GM19351 (cell line): ENCODE results near the gene KPNA6.
"Not testable (repeated sequence)": the region's sequence is repeated elsewhere in the genome, so short reads cannot be mapped to it uniquely, and the experiment has no call there.

Source experiments
- ATAC-seq: cut with Tn5 transposase; IDR thresholded peaks from one replicate; pipeline ENCODE4 v1.9.1; 2021; ENCODE audit warnings: mild to moderate bottlenecking, moderate library complexity; ENCODE audit not compliant: unreplicated experiment

KPNA6 gene

DNA sequence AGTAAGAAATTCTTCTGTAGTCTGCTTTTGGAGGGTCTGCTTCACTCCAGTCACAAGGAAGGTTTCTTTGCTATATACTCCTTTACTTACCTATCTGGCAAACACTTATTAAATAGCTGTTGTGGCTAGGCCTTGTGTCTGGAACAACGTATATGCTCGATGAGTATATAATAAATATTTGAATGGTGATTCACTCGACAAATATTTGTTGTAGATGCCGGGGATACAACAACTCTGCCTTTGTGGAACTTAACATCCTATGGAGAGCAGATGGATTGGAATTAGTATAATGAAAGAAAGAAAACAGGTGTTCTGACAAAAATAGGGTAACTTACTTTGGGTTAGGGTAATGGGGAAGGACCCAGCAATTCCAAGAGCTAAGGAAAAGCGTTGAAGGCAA is 31.1 kb downstream of the KPNA6 start:
- ATAC-seq = no peak

- no peak for ATAC-seq
Observed at GRCh38 chr1:32142446-32143301, 34.8 kb downstream of the KPNA6 start.

- ATAC-seq = not testable (repeated sequence)
Observed at GRCh38 chr1:32143302-32143695, 35.4 kb downstream of the KPNA6 start.

- ATAC-seq = no peak
Observed at GRCh38 chr1:32144033-32144432, 36.2 kb downstream of the KPNA6 start.

DNA sequence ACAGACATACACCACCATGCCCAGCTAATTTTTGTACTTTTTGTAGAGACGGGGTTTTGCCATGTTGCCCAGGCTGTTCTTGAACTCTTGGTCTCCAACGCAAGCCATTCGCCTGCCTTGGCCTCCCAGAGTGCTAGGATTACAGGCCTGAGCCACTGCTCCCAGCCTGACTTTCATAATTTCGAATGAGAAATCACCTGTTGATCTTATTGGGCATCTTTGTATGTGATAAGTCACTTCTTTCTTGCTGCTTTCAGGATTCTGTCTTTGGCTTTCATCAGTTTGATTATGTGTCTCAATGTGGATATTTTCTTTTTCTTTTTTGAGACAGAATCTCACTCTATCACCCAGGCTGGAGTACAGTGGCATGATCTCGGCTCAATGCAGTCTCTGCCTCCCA is 39.9 kb downstream of the KPNA6 start:
- not testable (repeated sequence) for ATAC-seq

DNA sequence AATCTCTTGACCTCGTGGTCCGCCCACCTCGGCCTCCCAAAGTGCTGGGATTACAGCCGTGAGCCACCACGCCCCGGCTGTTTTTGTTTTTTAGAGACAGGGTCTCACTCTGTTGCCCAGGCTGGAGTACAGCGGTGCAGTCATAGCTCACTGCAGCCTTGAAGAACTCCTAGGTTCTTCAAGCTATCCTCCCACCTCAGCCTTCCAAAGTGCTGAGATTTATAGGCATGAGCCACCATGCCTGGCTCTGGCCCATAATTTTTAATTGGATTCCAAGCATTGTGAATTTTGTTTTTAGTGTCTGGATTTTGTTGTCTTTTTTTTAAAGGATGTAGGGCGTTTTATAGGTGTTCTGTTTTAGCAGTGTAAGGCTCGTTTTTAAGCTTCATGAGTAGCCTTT is 43.0 kb downstream of the KPNA6 start:
- no peak for ATAC-seq

DNA sequence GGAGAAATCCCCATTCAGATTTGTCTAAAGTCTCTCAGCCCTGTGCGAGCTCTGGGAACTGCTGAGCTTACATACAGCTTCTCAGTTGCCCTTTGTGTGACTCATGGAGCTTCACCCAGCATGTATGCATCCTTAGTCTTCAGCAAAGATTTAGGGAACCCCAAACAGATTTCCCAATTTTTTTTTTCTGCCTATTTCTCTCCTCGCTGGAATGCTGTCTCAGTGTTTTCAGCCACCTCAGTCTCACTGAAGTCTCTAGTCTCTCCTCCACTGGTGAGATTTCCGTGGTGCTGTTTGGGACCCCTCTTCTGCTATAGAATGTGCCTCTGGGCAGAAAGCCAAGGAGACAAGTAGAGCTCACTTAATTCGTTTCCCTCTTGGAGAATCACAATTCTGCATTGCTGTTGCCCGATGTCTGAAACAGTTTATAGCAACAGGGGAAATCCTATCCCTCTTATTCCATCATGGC is 43.5 kb downstream of the KPNA6 start:
- no peak for ATAC-seq

GRCh38 chr1:32159189-32159588 is 51.3 kb downstream of the KPNA6 start:
- ATAC-seq = no peak

DNA sequence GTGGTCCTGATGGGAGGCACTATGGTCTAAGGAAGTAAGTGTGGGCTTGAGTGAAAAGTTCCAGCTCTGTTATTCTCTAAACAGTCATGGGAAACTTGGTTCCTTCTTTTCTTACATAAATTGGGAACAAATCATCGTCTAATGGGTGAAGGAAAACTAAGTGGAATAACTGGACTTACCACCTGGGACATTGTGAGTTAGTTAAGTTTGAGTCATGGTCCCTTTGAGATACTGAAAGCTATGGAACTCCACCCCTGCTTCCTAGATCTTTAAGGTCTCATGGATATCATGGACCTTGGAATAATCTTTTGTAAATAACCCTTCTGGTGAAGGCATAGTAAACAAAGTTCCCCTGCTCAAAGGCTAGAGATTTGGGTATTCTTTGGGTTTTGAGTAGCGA is 55.5 kb downstream of the KPNA6 start:
- no peak for ATAC-seq

DNA sequence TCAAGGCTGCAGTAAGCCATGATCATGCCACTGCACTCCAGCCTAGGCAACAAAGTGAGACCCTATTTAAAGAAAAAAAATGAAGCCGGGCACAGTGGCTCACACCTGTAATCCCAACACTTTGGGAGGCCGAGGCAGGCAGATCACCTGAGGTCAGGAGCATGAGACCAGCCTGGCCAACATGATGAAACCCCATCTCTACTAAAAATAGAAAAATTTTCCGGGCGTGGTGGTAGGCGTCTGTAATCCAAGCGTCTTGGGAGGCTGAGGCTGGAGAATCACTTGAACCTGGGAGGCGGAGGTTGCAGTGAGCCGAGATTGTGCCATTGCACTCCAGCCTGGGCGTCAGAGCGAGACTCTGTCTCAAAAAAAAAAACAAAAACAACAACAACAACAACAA is 57.8 kb downstream of the KPNA6 start:
- not testable (repeated sequence) for ATAC-seq

DNA sequence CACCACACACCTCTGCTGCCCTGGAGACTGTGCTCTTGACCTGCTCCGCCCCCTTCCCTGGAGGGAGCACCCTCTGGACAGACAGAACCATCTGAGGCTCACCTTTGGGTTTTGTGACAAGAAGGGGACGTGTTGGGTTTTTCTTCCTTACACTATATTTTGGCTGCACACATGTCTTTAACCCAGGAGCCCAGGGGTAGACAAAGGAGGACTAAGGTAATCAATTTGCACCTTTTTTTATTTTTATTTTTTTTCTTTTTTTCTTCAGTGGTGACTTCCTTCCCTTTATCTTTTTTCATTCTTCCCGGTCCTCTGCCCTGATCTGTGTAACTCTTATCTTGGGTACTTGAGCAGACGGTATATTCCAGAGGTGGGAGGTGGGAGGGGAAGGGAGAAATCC is 63.1 kb downstream of the KPNA6 start:
- no peak for ATAC-seq

DNA sequence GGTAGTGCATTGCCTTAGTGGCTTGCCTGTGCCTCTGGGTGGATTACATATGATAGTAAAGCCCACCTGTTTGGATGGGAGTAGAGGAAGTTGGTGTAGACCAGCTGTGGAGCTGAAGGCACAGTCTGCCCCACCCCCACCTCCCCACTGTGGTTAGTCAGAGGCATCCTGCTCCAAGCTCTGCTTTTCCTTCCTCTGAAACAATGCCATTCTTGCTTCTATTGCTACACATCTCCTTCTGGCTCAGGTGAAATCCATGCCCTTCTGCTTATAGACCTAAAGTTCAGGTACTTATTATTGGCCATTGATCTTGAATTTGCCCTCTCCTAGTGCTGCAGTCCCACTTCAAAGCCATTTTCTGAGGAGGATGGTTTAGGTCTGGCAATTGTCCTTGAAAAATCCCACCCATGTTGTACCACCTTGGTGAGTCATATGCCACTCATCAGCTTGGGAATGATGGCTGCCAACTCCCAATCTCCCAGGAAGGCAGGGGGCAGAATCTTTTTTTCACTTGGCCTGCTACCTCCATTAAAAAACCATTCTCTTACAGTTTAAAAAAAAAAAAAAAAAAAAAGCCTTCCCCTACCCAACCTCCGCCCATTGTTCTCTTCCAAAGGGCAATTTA is 64.9 kb downstream of the KPNA6 start:
- no peak for ATAC-seq

- ATAC-seq = no peak
Observed at GRCh38 chr1:32178380-32179192, 70.7 kb downstream of the KPNA6 start.

GRCh38 chr1:32179193-32179442 is 71.3 kb downstream of the KPNA6 start:
- no peak for ATAC-seq

DNA sequence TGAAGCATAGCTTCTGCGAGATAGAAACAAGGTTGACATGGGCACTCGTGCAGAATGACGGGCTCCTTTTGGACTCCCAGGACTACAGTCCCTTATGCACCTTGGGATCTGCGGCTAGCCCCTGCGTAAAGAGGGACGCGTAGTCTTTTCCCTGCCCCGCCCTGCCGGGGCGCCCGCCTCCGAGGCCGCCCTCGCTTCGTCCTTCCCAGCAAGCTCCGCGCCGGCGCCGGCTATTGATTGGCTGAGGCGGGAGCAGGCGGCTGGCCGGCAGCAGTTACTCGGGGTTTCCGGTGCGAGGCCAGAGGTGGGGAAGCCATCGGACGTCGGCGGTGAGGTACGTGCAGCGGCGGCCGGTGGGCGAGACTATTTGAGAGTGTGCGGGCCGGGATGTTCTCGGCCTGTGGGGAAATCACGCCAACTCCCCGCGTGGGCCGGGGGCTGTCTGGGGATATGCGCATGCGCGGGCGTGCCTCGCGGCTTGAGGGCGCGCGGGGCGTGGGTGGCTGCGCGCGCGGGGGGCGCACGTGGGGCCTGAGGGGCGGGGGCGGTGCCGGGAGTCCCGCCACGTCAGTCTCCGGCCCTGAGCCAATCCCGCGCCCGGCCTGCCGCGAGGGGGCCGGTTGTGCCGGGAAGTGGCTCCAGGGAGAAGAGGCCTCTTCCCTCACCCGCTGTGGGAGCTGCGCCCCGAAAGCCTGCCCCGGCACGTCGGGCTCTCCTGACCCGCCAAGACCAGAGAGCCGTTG is 71.8 kb downstream of the KPNA6 start, which contains the start of gene TXLNA:
TSS of gene TXLNA (plus strand) at position 233 of the 743 bp plus-strand sequence. CDS start 671 bp downstream, outside the sequence.
- ATAC-seq = peak; percentile 91

DNA sequence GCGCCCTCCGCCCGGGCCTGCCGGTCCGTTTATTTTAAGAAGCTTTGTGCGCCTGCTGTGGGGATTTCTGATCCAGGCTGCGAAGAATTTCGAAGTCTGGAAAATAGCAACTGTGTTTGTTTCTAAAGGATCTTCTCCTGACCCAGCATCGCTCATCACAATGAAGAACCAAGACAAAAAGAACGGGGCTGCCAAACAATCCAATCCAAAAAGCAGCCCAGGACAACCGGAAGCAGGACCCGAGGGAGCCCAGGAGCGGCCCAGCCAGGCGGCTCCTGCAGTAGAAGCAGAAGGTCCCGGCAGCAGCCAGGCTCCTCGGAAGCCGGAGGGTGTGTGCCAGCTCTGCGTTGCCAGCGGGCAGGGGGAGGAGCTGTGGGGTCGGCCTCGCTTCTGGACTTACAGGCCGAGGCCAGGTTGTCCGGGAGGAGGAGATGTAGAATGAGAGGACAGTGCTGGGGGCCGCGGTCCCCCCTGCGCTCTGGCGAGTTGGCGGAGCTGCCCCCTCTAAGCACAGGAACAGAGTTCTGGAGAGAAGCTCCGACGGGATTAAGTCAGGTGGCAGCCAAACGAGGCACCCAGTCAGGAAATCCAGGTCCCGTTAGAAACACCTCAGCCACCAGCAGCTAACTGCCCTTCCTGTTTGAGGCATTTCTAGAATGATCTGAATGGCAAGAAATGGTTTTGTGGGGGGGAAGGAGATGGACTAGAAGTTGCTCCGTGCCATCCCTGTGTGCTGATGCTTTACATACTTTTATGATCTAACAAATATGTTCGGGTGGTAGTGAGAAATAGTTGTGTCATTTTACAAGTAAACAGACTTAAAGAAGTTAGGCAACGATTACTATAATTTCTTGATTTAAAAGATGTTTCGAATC is 72.6 kb downstream of the KPNA6 start:
- ATAC-seq = no peak

GRCh38 chr1:32181065-32181464 is 73.2 kb downstream of the KPNA6 start:
- ATAC-seq = no peak

DNA sequence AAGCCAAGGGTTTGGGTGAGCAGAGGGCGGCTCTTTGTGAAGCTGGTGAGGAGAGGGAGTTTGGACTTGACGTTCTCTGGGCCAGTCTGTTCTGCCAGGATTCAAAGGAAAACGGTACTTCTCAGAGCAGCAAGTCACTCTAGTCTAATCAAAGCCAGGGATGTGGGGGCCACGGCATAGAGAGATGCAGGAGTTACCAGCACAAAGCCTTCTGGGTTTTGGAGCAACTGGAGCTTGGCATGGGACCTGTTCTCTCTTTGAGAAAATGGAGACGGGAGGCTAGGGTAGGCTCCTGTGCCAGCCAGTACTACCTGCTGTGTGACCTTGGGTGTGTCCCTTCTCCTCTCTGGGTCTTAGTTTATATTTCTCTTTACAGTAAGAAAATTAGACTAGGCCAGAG is 73.7 kb downstream of the KPNA6 start:
- no peak for ATAC-seq

- no peak for ATAC-seq
Observed at GRCh38 chr1:32182060-32182459, 74.2 kb downstream of the KPNA6 start.

- no peak for ATAC-seq
Observed at GRCh38 chr1:32184650-32185049, 76.8 kb downstream of the KPNA6 start.
